HCT116 (cell line): ENCODE data around the gene C1orf167. TPM values are rescaled to one million over a fixed set of nuclear protein-coding genes. Genes with fewer than 3 reads are reported as not detected.

Source experiments
- ATAC-seq: fragments of 200-7000 bp; cut with Tn5 transposase; 2 replicates; pipeline ENCODE4 v1.9.1; 2020; ENCODE audit warnings: mild to moderate bottlenecking, moderate library complexity
- BruUV-seq: library from RNA; stranded (reverse); fragments of 400-500 nt; replicated peaks from 2 replicates; lab custom pipeline; 2021; lab: Mats Ljungman, UMichigan
- CTCF ChIA-PET: fragments of 300-600 bp; sonication (Branson Sonifier 250); formaldehyde crosslinking; loops from one replicate; lab custom pipeline; 2021; ENCODE audit warnings: antibody characterized with exemption; lab: Charles Lee
- POLR2A ChIA-PET: fragments of 300-600, 350-600 bp; sonication (Branson Sonifier 250); formaldehyde crosslinking; loops from one replicate; lab custom pipeline; 2021; ENCODE audit warnings: antibody characterized with exemption; lab: Charles Lee
- RAD21 ChIA-PET, 2 experiments: fragments of 300-600 bp; sonication (Branson Sonifier 250); formaldehyde crosslinking; loops; one replicate each; lab custom pipeline; 2023; ENCODE audit warnings: low total read pairs in 2 of 2; ENCODE audit not compliant: uncharacterized antibody in 2 of 2, unreplicated experiment in 2 of 2, low non-redundant PET in 1 of 2; lab: Charles Lee
- DNase-seq: peaks from one replicate; pipeline ENCODE4 v3.0.0-alpha.2; 2010; ENCODE audit warnings: low read depth, low spot score
- H2AFZ ChIP-seq: fragments of 200-600 bp; shearing (Covaris generic), sonication (generic); 2 replicates; pipeline ENCODE4 v1.6.1; 2017; ENCODE audit warnings: low read depth, mixed run types, mixed read lengths, antibody characterized with exemption, low read length; ENCODE audit not compliant: poor library complexity, severe bottlenecking
- H3K27ac ChIP-seq: 2 replicates; pipeline ENCODE4 v1.5.1; 2012; ENCODE audit warnings: low read depth, low read length
- H3K27me3 ChIP-seq: fragments of 200-600 bp; sonication (generic); 2 replicates; pipeline ENCODE4 v1.6.1; 2016; ENCODE audit warnings: mixed run types, low read length, mixed read lengths; ENCODE audit not compliant: insufficient read depth
- H3K36me3 ChIP-seq, 2 experiments: fragments of 200-500 bp in 1 of 2; fragments of 200-600 bp in 1 of 2; sonication (Bioruptor generic) in 1 of 2; sonication (generic) in 1 of 2; 2 replicates each; pipeline versions ENCODE4 v1.5.1 to v1.6.1; 2014 to 2016; ENCODE audit warnings: low read length in 2 of 2, inconsistent platforms in 1 of 2, mixed read lengths in 1 of 2, mixed run types in 1 of 2; ENCODE audit not compliant: insufficient read depth in 2 of 2, control insufficient read depth in 1 of 2
- H3K4me1 ChIP-seq, 2 experiments: fragments of 200-600 bp in 1 of 2; sonication (generic) in 1 of 2; 2 replicates each; pipeline versions ENCODE4 v1.5.1 to v1.6.1; 2012 to 2017; ENCODE audit warnings: low read length in 2 of 2, inconsistent platforms in 1 of 2, mild to moderate bottlenecking in 1 of 2, mixed read lengths in 1 of 2, mixed run types in 1 of 2, moderate library complexity in 1 of 2; ENCODE audit not compliant: insufficient read depth in 2 of 2, control insufficient read depth in 1 of 2
- H3K4me2 ChIP-seq: fragments of 200-600 bp; sonication (generic); 2 replicates; pipeline ENCODE4 v1.6.1; 2017; ENCODE audit warnings: mixed run types, low read length, mixed read lengths
- H3K4me3 ChIP-seq, 2 experiments: fragments of 200-600 bp in 1 of 2; sonication (generic) in 1 of 2; replicated peaks in 1 of 2; 2 replicates each; pipeline ENCODE4 v1.5.1; 2011 to 2016; ENCODE audit warnings: low read length in 2 of 2, control low read depth in 1 of 2, low read depth in 1 of 2, mild to moderate bottlenecking in 1 of 2, mixed read lengths in 1 of 2, mixed run types in 1 of 2
- H3K79me2 ChIP-seq: fragments of 200-600 bp; sonication (generic); 2 replicates; pipeline ENCODE4 v1.6.1; 2017; ENCODE audit warnings: mild to moderate bottlenecking, mixed run types, low read length, moderate library complexity, mixed read lengths; ENCODE audit not compliant: insufficient read depth
- H3K9ac ChIP-seq: fragments of 200-600 bp; sonication (generic); 2 replicates; pipeline ENCODE4 v1.6.1; 2016; ENCODE audit warnings: low read length, mixed read lengths
- H3K9me2 ChIP-seq: fragments of 200-600 bp; sonication (generic), shearing (Covaris generic); 2 replicates; pipeline ENCODE4 v1.6.1; 2017; ENCODE audit warnings: mixed run types, mild to moderate bottlenecking, moderate library complexity; ENCODE audit not compliant: insufficient read depth
- H3K9me3 ChIP-seq, 2 experiments: fragments of 200-500 bp in 1 of 2; fragments of 200-600 bp in 1 of 2; sonication (Bioruptor generic) in 1 of 2; sonication (generic) in 1 of 2; 2 replicates each; pipeline ENCODE4 v1.6.1; 2014 to 2017; ENCODE audit warnings: low read length in 2 of 2, mixed read lengths in 2 of 2, inconsistent platforms in 1 of 2, low read depth in 1 of 2, mild to moderate bottlenecking in 1 of 2, mixed run types in 1 of 2, moderate library complexity in 1 of 2; ENCODE audit not compliant: control insufficient read depth in 1 of 2, insufficient read depth in 1 of 2
- H4K20me1 ChIP-seq: fragments of 200-600 bp; sonication (generic), shearing (Covaris generic); 2 replicates; pipeline ENCODE4 v1.6.1; 2017; ENCODE audit warnings: mixed run types, mild to moderate bottlenecking, moderate library complexity; ENCODE audit not compliant: insufficient read depth
- CTCF ChIP-seq, 3 experiments: fragments of 200-600 bp in 1 of 3; sonication (generic) in 1 of 3; IDR thresholded peaks in 2 of 3; conservative IDR thresholded peaks in 1 of 3; 2 replicates each; pipeline ENCODE4 v1.5.1; 2012 to 2017; ENCODE audit warnings: low read depth in 2 of 3, low read length in 2 of 3, antibody characterized with exemption in 1 of 3, borderline replicate concordance in 1 of 3, control low read depth in 1 of 3, mild to moderate bottlenecking in 1 of 3, mixed read lengths in 1 of 3, mixed run types in 1 of 3, moderate library complexity in 1 of 3; ENCODE audit not compliant: insufficient read depth in 1 of 3
- EGR1 ChIP-seq: IDR thresholded peaks from 2 replicates; pipeline ENCODE4 v1.6.1; 2012; ENCODE audit warnings: low read depth
- EZH2phosphoT487 ChIP-seq: fragments of 200-600 bp; IDR thresholded peaks from 2 replicates; pipeline ENCODE4 v1.6.1; 2018; ENCODE audit warnings: antibody characterized with exemption, borderline replicate concordance
- JUND ChIP-seq: IDR thresholded peaks from 2 replicates; pipeline ENCODE4 v1.6.1; 2012
- RAD21 ChIP-seq: IDR thresholded peaks from 2 replicates; pipeline ENCODE4 v1.6.1; 2012; ENCODE audit warnings: low read depth, mild to moderate bottlenecking
- SIN3A ChIP-seq: IDR thresholded peaks from 2 replicates; pipeline ENCODE4 v1.6.1; 2012; ENCODE audit warnings: low read depth
- SP1 ChIP-seq: IDR thresholded peaks from 2 replicates; pipeline ENCODE4 v1.6.1; 2012; ENCODE audit warnings: low read depth
- SRF ChIP-seq: IDR thresholded peaks from 2 replicates; pipeline ENCODE4 v1.6.1; 2012; ENCODE audit warnings: low read depth
- ZFX ChIP-seq: fragments of 450-650 bp; IDR thresholded peaks from 2 replicates; pipeline ENCODE4 v1.6.1; 2017
- intact Hi-C: fragments of 100-400 bp; cut with micrococcal nuclease; formaldehyde crosslinking; loops from 2 replicates; pipeline ENCODE4 v1.10.0; 2022
- total RNA-seq: library from RNA; stranded (reverse); gene quantifications from one replicate; pipeline ENCODE4 v1.2.1, GENCODE V29; 2021; ENCODE audit not compliant: unreplicated experiment

Gene C1orf167
- total RNA-seq, 1 experiment from 2014 or later: 0.12 TPM

GRCh38 chr1:11804666-11805421, 42.9 kb downstream of the C1orf167 start:
- ChIA-PET POLR2A (no interaction called here), RAD21 (no interaction called here), CTCF (no interaction called here)
- TSS peak; percentile 51 for BruUV-seq
- Histone ChIP-seq H3K9ac (peak overlapping the region; percentile 61), H3K9me3 (no peaks in the 10 kb centered on the region), H3K4me2 (peak overlapping the region; percentile 94), H3K27me3 (no peaks in the 10 kb centered on the region), H4K20me1 (no peaks in the 10 kb centered on the region), H3K27ac (peak overlapping the region; percentile 89), H3K36me3 (peaks cover 0 to under 1% of the 10 kb centered on the region in 2 experiments; a peak in 2 of 4 replicates), H3K4me3 (peak overlapping the region; percentile 58 to 71), H3K9me2 (no peaks in the 10 kb centered on the region), H3K4me1 (peaks cover 38 to 64% of the 10 kb centered on the region in 2 experiments), H3K79me2 (peaks cover 15% of the 10 kb centered on the region), H2AFZ (no peak overlapping the region)
- ATAC-seq (no peak), DNase-seq (no peak)
- intact Hi-C loops: no loop called here
- no peak for TF ChIP-seq ZFX
- no peak for TF ChIP-seq RAD21
- no peak for TF ChIP-seq EZH2phosphoT487
- no peak for TF ChIP-seq JUND
- TF ChIP-seq SRF: no peak
- no peak for TF ChIP-seq EGR1
- TF ChIP-seq SP1: no peak
- TF ChIP-seq CTCF (IDR thresholded peaks at IDR 0.05 in 2 of 3, conservative IDR thresholded peaks at IDR 0.05 in 1 of 3; ENCODE audit: borderline replicate concordance in 1 of 3, insufficient read depth in 1 of 3, low read depth in 2 of 3, low read length in 2 of 3): no peak
- TF ChIP-seq SIN3A: no peak
